CD14-positive monocyte (primary cell): ENCODE results near the gene RAB17. TPM values are rescaled to one million over a fixed set of nuclear protein-coding genes. Genes with fewer than 3 reads are reported as not detected.

Experiments used
- DNase-seq, 3 donors: peaks; one replicate each; pipeline ENCODE4 v3.0.0-alpha.2; 2011 to 2022
- H2AFZ ChIP-seq: 2 replicates; pipeline ENCODE4 v1.6.0; 2012; ENCODE audit warnings: mild to moderate bottlenecking, low read depth, low read length, inconsistent platforms; ENCODE audit not compliant: insufficient read depth, poor library complexity, severe bottlenecking
- H3K27ac ChIP-seq, 2 donors: 1 replicate in 1 of 2; 2 replicates in 1 of 2; pipeline ENCODE4 v1.5.1; 2012 to 2013; ENCODE audit warnings: low read length in 2 of 2, control low read depth in 1 of 2, inconsistent platforms in 1 of 2, low read depth in 1 of 2, mild to moderate bottlenecking in 1 of 2
- H3K27me3 ChIP-seq, 2 donors: one replicate each; pipeline versions ENCODE4 v1.6.0 to v1.6.1; 2011 to 2013; ENCODE audit warnings: low read length in 2 of 2; ENCODE audit not compliant: control insufficient read depth in 2 of 2, insufficient read depth in 2 of 2
- H3K36me3 ChIP-seq, 2 donors: replicated peaks in 1 of 2; 1 replicate in 1 of 2; 2 replicates in 1 of 2; pipeline versions ENCODE4 v1.5.1 to v1.6.1; 2012 to 2013; ENCODE audit warnings: low read length in 2 of 2, control low read depth in 1 of 2, inconsistent platforms in 1 of 2, mild to moderate bottlenecking in 1 of 2; ENCODE audit not compliant: insufficient read depth in 2 of 2, control insufficient read depth in 1 of 2
- H3K4me1 ChIP-seq, 2 donors: 1 replicate in 1 of 2; 2 replicates in 1 of 2; pipeline versions ENCODE4 v1.5.1 to v1.6.1; 2012 to 2013; ENCODE audit warnings: low read length in 2 of 2, control low read depth in 1 of 2, inconsistent platforms in 1 of 2, mild to moderate bottlenecking in 1 of 2, moderate library complexity in 1 of 2; ENCODE audit not compliant: insufficient read depth in 2 of 2, control insufficient read depth in 1 of 2
- H3K4me2 ChIP-seq: replicated peaks from 2 replicates; pipeline ENCODE3; 2012; ENCODE audit warnings: low read length, moderate library complexity, mild to moderate bottlenecking; ENCODE audit not compliant: poor library complexity, severe bottlenecking; ENCODE audit errors: extremely low read depth
- H3K4me3 ChIP-seq, 3 experiments: fragments of 200-600 bp in 1 of 3; sonication (generic) in 1 of 3; replicated peaks in 1 of 3; 1 replicate in 2 of 3; 2 replicates in 1 of 3; pipeline ENCODE4 v1.5.1; 2011 to 2013; ENCODE audit warnings: low read length in 3 of 3, mild to moderate bottlenecking in 3 of 3, control low read depth in 2 of 3, low read depth in 2 of 3, inconsistent platforms in 1 of 3, moderate library complexity in 1 of 3
- H3K79me2 ChIP-seq: 2 replicates; pipeline ENCODE4 v1.6.0; 2012; ENCODE audit warnings: mild to moderate bottlenecking, control low read depth, inconsistent platforms, low read length, moderate library complexity; ENCODE audit not compliant: insufficient read depth
- H3K9ac ChIP-seq: 2 replicates; pipeline ENCODE4 v1.6.0; 2017; ENCODE audit warnings: low read length, mild to moderate bottlenecking; ENCODE audit not compliant: insufficient read depth, poor library complexity, severe bottlenecking
- H3K9me3 ChIP-seq, 2 donors: replicated peaks in 1 of 2; 1 replicate in 1 of 2; 2 replicates in 1 of 2; pipeline versions ENCODE4 v1.5.1 to v1.6.1; 2012 to 2013; ENCODE audit warnings: low read length in 2 of 2, control low read depth in 1 of 2; ENCODE audit not compliant: control insufficient read depth in 1 of 2, insufficient read depth in 1 of 2
- H4K20me1 ChIP-seq: 2 replicates; pipeline ENCODE4 v1.6.0; 2012; ENCODE audit warnings: mild to moderate bottlenecking, low read length, control low read depth, moderate library complexity; ENCODE audit not compliant: insufficient read depth
- H3K27ac Mint-ChIP-seq, 7 donors: one replicate each; pipeline ENCODE4 v1.8.0; 2020; ENCODE audit warnings: mild to moderate bottlenecking in 7 of 7, mixed read lengths in 7 of 7, moderate library complexity in 6 of 7, inconsistent platforms in 2 of 7
- H3K27me3 Mint-ChIP-seq, 3 donors: one replicate each; pipeline ENCODE4 v1.8.0; 2021 to 2022; ENCODE audit warnings: low read depth in 3 of 3, mild to moderate bottlenecking in 3 of 3, mixed read lengths in 3 of 3, moderate library complexity in 3 of 3, inconsistent platforms in 1 of 3
- H3K36me3 Mint-ChIP-seq, 2 donors: one replicate each; pipeline ENCODE4 v1.8.0; 2020; ENCODE audit warnings: mixed read lengths in 2 of 2, inconsistent platforms in 1 of 2, mild to moderate bottlenecking in 1 of 2
- H3K4me1 Mint-ChIP-seq: one replicate; pipeline ENCODE4 v1.8.0; 2020; ENCODE audit warnings: mild to moderate bottlenecking, mixed read lengths
- H3K4me3 Mint-ChIP-seq, 2 donors: one replicate each; pipeline ENCODE4 v1.8.0; 2020; ENCODE audit warnings: mild to moderate bottlenecking in 2 of 2, mixed read lengths in 2 of 2, moderate library complexity in 1 of 2
- H3K9me3 Mint-ChIP-seq, 7 donors: one replicate each; pipeline ENCODE4 v1.8.0; 2020 to 2022; ENCODE audit warnings: mixed read lengths in 7 of 7, mild to moderate bottlenecking in 6 of 7, moderate library complexity in 6 of 7, inconsistent platforms in 2 of 7
- CTCF ChIP-seq: fragments of 200-600 bp; IDR thresholded peaks from one replicate; pipeline ENCODE4 v1.8.0; 2022; ENCODE audit warnings: antibody characterized with exemption, mild to moderate bottlenecking
- WGBS: methylation state at CpG from one replicate; pipeline ENCODE4 v1.1.5; 2013; ENCODE audit warnings: missing lambda C conversion rate; ENCODE audit not compliant: insufficient coverage; 5-methylcytosine and 5-hydroxymethylcytosine counted together
- intact Hi-C, 2 donors: fragments of 100-400 bp; cut with micrococcal nuclease; formaldehyde crosslinking; loops; one replicate each; pipeline versions ENCODE4 v1.15.0 to v1.15.1; 2023
- polyA plus RNA-seq, 3 donors: library from polyadenylated mRNA; depleted of rRNA in 1 of 3; unstranded in 2 of 3; stranded (reverse) in 1 of 3; fragments of 300-500 nt in 2 of 3; fragments of >200 nt in 1 of 3; fragmentation: Illumina TruSeq in 2 of 3; gene quantifications; 1 replicate in 2 of 3; 2 replicates in 1 of 3; pipeline ENCODE4 v1.2.3, GENCODE V29; 2012 to 2021

Gene RAB17
- polyA plus RNA-seq, 3 donors = 0.13 to 0.35 TPM; not detected in 1

GRCh38 chr2:237600205-237600846 lies 9.8 kb upstream of the RAB17 start:
- no peak for DNase-seq
- Mint-ChIP-seq H3K36me3 (peaks cover 2 to 6% of the 10 kb centered on the region in 2 donors), H3K4me3 (no peak overlapping the region), H3K27me3 (peaks cover 10 to 15% (median 12%) of the 10 kb centered on the region in 3 donors), H3K27ac (peak overlapping the region in 3 of 7 donors; percentile 0 to 80 (median 66)), H3K9me3 (no peaks in the 10 kb centered on the region), H3K4me1 (peaks cover 39% of the 10 kb centered on the region)
- Histone ChIP-seq H3K9me3 (no peaks in the 10 kb centered on the region), H3K27me3 (no peaks in the 10 kb centered on the region), H3K27ac (no peak overlapping the region), H3K4me2 (no peak overlapping the region), H3K9ac (no peak overlapping the region), H3K79me2 (no peaks in the 10 kb centered on the region), H4K20me1 (no peaks in the 10 kb centered on the region), H2AFZ (no peak overlapping the region), H3K4me1 (peaks cover 22 to 28% of the 10 kb centered on the region in 2 donors), H3K4me3 (no peak overlapping the region), H3K36me3 (no peaks in the 10 kb centered on the region)
- no peak for TF ChIP-seq CTCF
- WGBS = 87% methylated on average over 16 of the region's 16 CpGs
- intact Hi-C loops = loop anchor here in 1 of 2 donors (10.0 kb wide), 1 partner anchor 64 kb away; no protein-coding TSS in a partner anchor

- Histone ChIP-seq H3K79me2 (no peaks in the 10 kb centered on the region), H3K4me3 (no peak overlapping the region), H3K36me3 (no peaks in the 10 kb centered on the region), H3K9ac (no peak overlapping the region), H3K27ac (no peak overlapping the region), H3K4me1 (peaks cover 22 to 28% of the 10 kb centered on the region in 2 donors), H3K4me2 (no peak overlapping the region), H4K20me1 (no peaks in the 10 kb centered on the region), H2AFZ (no peak overlapping the region), H3K9me3 (no peaks in the 10 kb centered on the region), H3K27me3 (no peaks in the 10 kb centered on the region)
- Mint-ChIP-seq H3K27me3 (peaks cover 10 to 14% (median 10%) of the 10 kb centered on the region in 3 donors), H3K27ac (peak overlapping the region in 3 of 7 donors; percentile 0 to 80 (median 66)), H3K36me3 (peaks cover 2 to 6% of the 10 kb centered on the region in 2 donors), H3K9me3 (no peaks in the 10 kb centered on the region), H3K4me1 (peaks cover 37% of the 10 kb centered on the region), H3K4me3 (no peak overlapping the region)
- DNase-seq = no peak
- intact Hi-C loops = loop anchor here (5.0 to 10.0 kb wide), 2 partner anchors 65 to 148 kb away; no protein-coding TSS in a partner anchor
- WGBS = 98% methylated on average over 7 of the region's 9 CpGs
- TF ChIP-seq CTCF = no peak
These were observed 9.1 kb upstream of the RAB17 start for GRCh38 chr2:237599465-237600110.
